Adrenal gland (tissue), 5 donors: ENCODE data around the gene RAD51C.

Experiments used
- CTCF ChIP-seq, 6 experiments: fragments of 450-650 bp in 4 of 6; fragments of 200-600 bp in 2 of 6; sonication (generic) in 1 of 6; IDR thresholded peaks; 1 replicate in 5 of 6; 2 replicates in 1 of 6; pipeline versions ENCODE4 v1.5.1 to v1.8.0; 2016 to 2021; ENCODE audit warnings: antibody characterized with exemption in 6 of 6, mild to moderate bottlenecking in 2 of 6, moderate library complexity in 1 of 6
- POLR2A ChIP-seq, 2 donors: fragments of 450-650 bp; IDR thresholded peaks; one replicate each; pipeline ENCODE4 v1.6.1; 2017; ENCODE audit warnings: antibody characterized with exemption in 2 of 2, mild to moderate bottlenecking in 2 of 2, moderate library complexity in 1 of 2
- donor health status: DM: no; HTN: no; CAD: no.

- no peak for TF ChIP-seq POLR2A (IDR thresholded peaks at IDR 0.05)
- TF ChIP-seq CTCF (IDR thresholded peaks at IDR 0.05) = no peak
These were observed 49.3 kb upstream of the RAD51C start for GRCh38 chr17:58643147-58643546.
